Activated B cell treated with CpG ODN at 0.5 μM for 24 hours (primary cell): ENCODE data around the gene SLC30A5. TPM values are rescaled to one million over a fixed set of nuclear protein-coding genes. Genes with fewer than 3 reads are reported as not detected.
"Not testable (repeated sequence)": the region's sequence is repeated elsewhere in the genome, so short reads cannot be mapped to it uniquely, and the experiment has no call there.

Experiments
- ATAC-seq: fragments of 200-7000 bp; cut with Tn5 transposase; one replicate; pipeline ENCODE4 v1.10.0; 2021; ENCODE audit warnings: low read depth, mild to moderate bottlenecking, moderate library complexity
- CTCF ChIA-PET: fragments of 350-600 bp; sonication (Branson Sonifier 250); formaldehyde crosslinking; loops from one replicate; lab custom pipeline; 2021; ENCODE audit warnings: antibody characterized with exemption; lab: Charles Lee
- POLR2A ChIA-PET: fragments of 350-600 bp; sonication (Branson Sonifier 250); formaldehyde crosslinking; loops from one replicate; lab custom pipeline; 2021; ENCODE audit warnings: antibody characterized with exemption; lab: Charles Lee
- DNase-seq: peaks from one replicate; pipeline ENCODE4 v3.0.0; 2022
- H3K27ac Mint-ChIP-seq: one replicate; pipeline ENCODE4 v1.8.0; 2020; ENCODE audit warnings: mixed read lengths
- H3K27me3 Mint-ChIP-seq: one replicate; pipeline ENCODE4 v1.8.0; 2021; ENCODE audit warnings: mixed read lengths
- H3K36me3 Mint-ChIP-seq: one replicate; pipeline ENCODE4 v1.8.0; 2021; ENCODE audit warnings: low read depth, mixed read lengths
- H3K4me1 Mint-ChIP-seq: one replicate; pipeline ENCODE4 v1.8.0; 2021; ENCODE audit warnings: mixed read lengths
- H3K4me3 Mint-ChIP-seq: one replicate; pipeline ENCODE4 v1.8.0; 2020; ENCODE audit warnings: mild to moderate bottlenecking, mixed read lengths
- H3K9me3 Mint-ChIP-seq: one replicate; pipeline ENCODE4 v1.8.0; 2020; ENCODE audit warnings: mixed read lengths
- CTCF ChIP-seq: fragments of 200-600 bp; IDR thresholded peaks from one replicate; pipeline ENCODE4 v1.8.0; 2022; ENCODE audit warnings: antibody characterized with exemption, mild to moderate bottlenecking
- intact Hi-C: fragments of 100-400 bp; cut with micrococcal nuclease; formaldehyde crosslinking; loops from one replicate; pipeline ENCODE4 v1.15.1; 2024
- total RNA-seq: library from RNA; stranded (reverse); gene quantifications from 2 replicates; pipeline ENCODE4 v1.2.3, GENCODE V29; 2022

The SLC30A5 gene
- total RNA-seq, 1 donor from 2014 or later = 23.2 TPM

GRCh38 chr5:69140827-69141226 lies 47.0 kb downstream of the SLC30A5 start:
- Mint-ChIP-seq H3K27ac (no peak overlapping the region), H3K4me3 (no peak overlapping the region), H3K36me3 (no peaks in the 10 kb centered on the region), H3K9me3 (peaks cover 16% of the 10 kb centered on the region), H3K4me1 (peaks cover 8% of the 10 kb centered on the region), H3K27me3 (no peaks in the 10 kb centered on the region)
- intact Hi-C loops = no loop called here
- no peak for DNase-seq
- no peak for ATAC-seq
- CTCF ChIA-PET = no interaction called here
- no peak for TF ChIP-seq CTCF
- POLR2A ChIA-PET = no interaction called here

DNA sequence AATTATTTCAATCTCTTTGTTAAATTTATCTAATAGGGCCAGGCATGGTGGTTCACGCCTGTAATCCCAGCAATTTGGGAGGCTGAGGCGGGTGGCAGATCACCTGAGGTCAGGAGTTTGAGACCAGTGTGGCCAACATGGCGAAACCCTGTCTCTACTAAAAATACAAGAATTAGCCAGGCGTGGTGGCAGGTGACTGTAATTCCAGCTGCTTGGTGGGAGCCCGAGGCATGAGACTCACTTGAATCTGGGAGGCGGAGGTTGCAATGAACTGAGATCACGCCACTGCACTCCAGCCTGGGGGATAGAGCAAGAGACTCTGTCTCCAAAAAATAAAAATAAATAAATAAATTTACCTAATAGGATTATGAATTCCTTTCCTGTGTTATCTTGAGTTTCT lies 54.8 kb downstream of the SLC30A5 start:
- ATAC-seq, intact Hi-C loops, H3K4me3 Mint-ChIP-seq, DNase-seq, H3K27me3 Mint-ChIP-seq, H3K27ac Mint-ChIP-seq, H3K9me3 Mint-ChIP-seq, POLR2A ChIA-PET, H3K36me3 Mint-ChIP-seq, H3K4me1 Mint-ChIP-seq: not testable (repeated sequence)
- CTCF ChIA-PET = interaction anchor here (0.6 kb wide), 1 partner anchor 164 kb away, joined by 3 read pairs; no protein-coding TSS in a partner anchor

DNA sequence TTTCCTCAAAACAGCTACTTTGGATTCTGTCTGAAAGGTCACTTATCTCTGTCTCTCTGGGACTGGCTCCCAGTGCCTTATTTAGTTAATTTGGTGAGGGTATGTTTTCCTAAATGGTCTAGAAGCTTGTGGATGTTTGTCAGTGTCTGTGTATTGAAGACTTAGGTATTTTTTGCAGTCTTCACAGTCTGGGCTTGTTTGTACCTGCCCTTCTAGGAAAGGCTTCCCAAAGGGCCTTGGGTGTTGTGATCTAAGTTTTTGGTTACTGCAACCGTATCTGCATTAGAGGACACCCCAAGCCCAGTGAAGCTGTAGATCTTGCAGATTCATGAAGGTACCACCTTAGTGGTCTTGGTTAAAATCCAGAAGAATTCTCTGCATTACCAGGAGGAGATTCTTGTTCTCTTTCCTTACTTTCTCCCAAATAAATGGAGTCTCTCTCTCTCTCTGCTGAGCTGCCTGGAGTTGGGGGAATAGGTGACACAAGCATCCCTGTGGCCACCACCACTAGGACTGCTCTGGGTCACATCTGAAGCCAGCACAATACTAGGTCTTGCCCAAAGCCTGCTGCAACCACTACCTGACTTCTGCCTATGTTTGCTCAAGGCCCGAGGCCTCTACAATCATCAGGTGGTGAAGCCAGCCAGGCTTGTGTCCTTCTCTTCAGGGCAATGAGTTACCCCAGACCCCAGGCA lies 55.3 kb downstream of the SLC30A5 start:
- TF ChIP-seq CTCF = no peak
- no peak overlapping the region for H3K4me3 Mint-ChIP-seq
- no peaks in the 10 kb centered on the region for H3K36me3 Mint-ChIP-seq
- intact Hi-C loops = no loop called here
- ChIA-PET CTCF (interaction anchor here (0.6 kb wide), 1 partner anchor 163 kb away, joined by 3 read pairs; no protein-coding TSS in a partner anchor), POLR2A (no interaction called here)
- H3K27me3 Mint-ChIP-seq = no peaks in the 10 kb centered on the region
- no peaks in the 10 kb centered on the region for H3K9me3 Mint-ChIP-seq
- H3K27ac Mint-ChIP-seq = no peak overlapping the region
- no peaks in the 10 kb centered on the region for H3K4me1 Mint-ChIP-seq
- DNase-seq (no peak), ATAC-seq (no peak)

- no peaks in the 10 kb centered on the region for H3K27me3 Mint-ChIP-seq
- CTCF ChIA-PET = no interaction called here
- H3K9me3 Mint-ChIP-seq = no peaks in the 10 kb centered on the region
- ATAC-seq (no peak), DNase-seq (no peak)
- no peak overlapping the region for H3K4me3 Mint-ChIP-seq
- no peaks in the 10 kb centered on the region for H3K4me1 Mint-ChIP-seq
- POLR2A ChIA-PET = no interaction called here
- intact Hi-C loops = no loop called here
- no peak overlapping the region for H3K27ac Mint-ChIP-seq
- TF ChIP-seq CTCF = no peak
- H3K36me3 Mint-ChIP-seq = no peaks in the 10 kb centered on the region
These were observed 55.8 kb downstream of the SLC30A5 start for GRCh38 chr5:69149676-69150010.

DNA sequence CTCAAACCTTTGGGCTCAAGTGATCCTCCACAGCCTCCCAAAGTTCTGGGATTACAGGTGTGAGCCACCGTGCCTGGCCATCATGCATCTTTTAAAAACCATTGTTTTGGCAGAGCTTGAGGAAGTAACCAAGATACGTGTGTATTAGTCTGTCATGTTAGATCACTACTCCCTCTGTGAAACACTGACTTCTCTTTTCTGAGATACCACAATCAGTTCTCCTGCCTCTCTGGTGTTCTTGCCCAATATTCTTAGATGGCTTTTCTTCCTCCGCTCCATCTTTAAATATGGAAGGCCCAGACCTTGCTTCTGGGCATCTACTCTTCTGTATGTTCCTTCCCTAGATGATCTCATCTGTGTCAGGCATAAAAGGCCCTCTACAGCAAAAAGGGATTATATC lies 58.9 kb downstream of the SLC30A5 start:
- TF ChIP-seq CTCF = no peak
- DNase-seq (no peak), ATAC-seq (no peak)
- Mint-ChIP-seq H3K27me3 (no peaks in the 10 kb centered on the region), H3K36me3 (no peaks in the 10 kb centered on the region), H3K4me3 (no peak overlapping the region), H3K27ac (no peak overlapping the region), H3K9me3 (no peaks in the 10 kb centered on the region), H3K4me1 (no peaks in the 10 kb centered on the region)
- intact Hi-C loops = no loop called here
- ChIA-PET POLR2A (no interaction called here), CTCF (no interaction called here)

- no peak for TF ChIP-seq CTCF
- no peak overlapping the region for H3K4me3 Mint-ChIP-seq
- H3K9me3 Mint-ChIP-seq = no peaks in the 10 kb centered on the region
- no peaks in the 10 kb centered on the region for H3K36me3 Mint-ChIP-seq
- ATAC-seq (no peak), DNase-seq (no peak)
- CTCF ChIA-PET = no interaction called here
- POLR2A ChIA-PET = no interaction called here
- H3K27me3 Mint-ChIP-seq = no peaks in the 10 kb centered on the region
- no peaks in the 10 kb centered on the region for H3K4me1 Mint-ChIP-seq
- intact Hi-C loops = no loop called here
- no peak overlapping the region for H3K27ac Mint-ChIP-seq
These were observed 62.6 kb downstream of the SLC30A5 start for GRCh38 chr5:69156456-69156855.
